ENCODE measurements around the gene VPS13C. TPM values are rescaled to one million over a fixed set of nuclear protein-coding genes. Genes with fewer than 3 reads are reported as not detected.

The VPS13C gene
- total and polyA plus RNA-seq, 2 donors (not counting 3 experiments of a cell fraction or from before 2014, with no cell fraction given), result 10.8 to 60.3 TPM

DNA sequence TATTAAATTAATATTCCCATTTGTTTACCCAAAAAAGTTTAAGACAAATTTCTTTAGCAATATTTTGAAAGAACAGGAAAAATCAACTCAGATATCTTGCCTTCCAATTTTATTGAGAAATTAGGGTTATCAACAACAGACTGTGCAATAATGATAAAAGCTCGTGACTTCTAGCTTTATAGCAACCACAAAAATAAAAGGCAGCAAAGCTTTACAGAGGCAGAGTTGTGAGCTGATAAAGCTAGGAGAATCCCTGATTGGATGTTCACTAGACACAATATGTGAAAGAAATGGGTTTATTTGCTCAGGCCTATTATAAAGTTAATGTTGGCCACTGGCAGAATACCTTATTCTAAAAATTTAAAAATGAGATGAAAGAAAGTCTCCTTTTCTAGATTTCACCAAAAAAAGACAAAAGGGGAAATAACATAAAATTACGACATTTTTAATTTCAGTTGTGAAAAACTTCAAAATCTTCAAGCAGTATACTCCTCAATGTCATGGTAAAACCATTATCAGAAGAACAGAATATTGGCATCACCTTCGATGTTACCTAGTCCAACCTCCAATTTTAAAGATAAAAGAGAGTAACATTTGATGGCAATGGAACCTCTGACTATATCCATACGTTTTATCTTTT is 2.8 kb downstream of the VPS13C start:
- no peak overlapping the region for H3K4me2 ChIP-seq (ENCODE audit: insufficient read depth, low read length)
- no peaks in the 10 kb centered on the region for H3K36me3 ChIP-seq (ENCODE audit: control insufficient read depth in 2 of 2, extremely low read depth in 1 of 2, insufficient read depth in 2 of 2, low read length in 2 of 2)
- no peaks in the 10 kb centered on the region for H4K20me1 ChIP-seq (replicated peaks; ENCODE audit: control insufficient read depth, extremely low read depth, insufficient read depth, low read length)
- H3K9me1 ChIP-seq (replicated peaks; ENCODE audit: control insufficient read depth, extremely low read depth, insufficient read depth, low read length), result no peaks in the 10 kb centered on the region
- POLR2A ChIA-PET, result no interaction called here
- H3K27ac ChIP-seq (ENCODE audit: insufficient read depth, low read depth, low read length), result no peak overlapping the region
- no peak overlapping the region for H2AFZ ChIP-seq (ENCODE audit: low read depth, low read length)
- FAIRE-seq, result no peak
- H3K9me3 ChIP-seq (replicated peaks; ENCODE audit: control insufficient read depth, insufficient read depth, low read length), result no peaks in the 10 kb centered on the region
- CTCF ChIA-PET, result no interaction called here
- H3K9ac ChIP-seq (replicated peaks; ENCODE audit: extremely low read depth, insufficient read depth, low read length), result no peak overlapping the region
- TF ChIP-seq GATA2 (IDR thresholded peaks at IDR 0.05; ENCODE audit: insufficient read depth, insufficient read length, low read depth, low read length), result no peak
- TF ChIP-seq JUN (IDR thresholded peaks at IDR 0.05; ENCODE audit: borderline replicate concordance, insufficient read depth, insufficient read length, low read depth), result no peak
- no peak for TF ChIP-seq FOS (IDR thresholded peaks at IDR 0.05; ENCODE audit: borderline replicate concordance, insufficient read depth, low read length)
- no peak for TF ChIP-seq POLR2A (IDR thresholded peaks at IDR 0.05; ENCODE audit: low read depth, low read length)
- TF ChIP-seq MYC (IDR thresholded peaks at IDR 0.05; ENCODE audit: low read depth, low read length), result no peak
- TF ChIP-seq, protein P1, sequence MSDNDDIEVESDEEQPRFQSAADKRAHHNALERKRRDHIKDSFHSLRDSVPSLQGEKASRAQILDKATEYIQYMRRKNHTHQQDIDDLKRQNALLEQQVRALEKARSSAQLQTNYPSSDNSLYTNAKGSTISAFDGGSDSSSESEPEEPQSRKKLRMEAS (IDR thresholded peaks at IDR 0.05; ENCODE audit: insufficient read depth, insufficient read length), result no peak
- TF ChIP-seq POLR2AphosphoS5 (IDR thresholded peaks at IDR 0.05; ENCODE audit: insufficient read depth, low read depth, low read length), result no peak
- no peak for TF ChIP-seq EZH2 (IDR thresholded peaks at IDR 0.05; ENCODE audit: borderline replicate concordance, low read depth, low read length, severe bottlenecking)
- TF ChIP-seq CTCF (IDR thresholded peaks at IDR 0.05; ENCODE audit: extremely low read depth in 1 of 2, insufficient read depth in 1 of 2, low read depth in 1 of 2, low read length in 2 of 2), result no peak
- peaks cover 51% of the 10 kb centered on the region for H3K79me2 ChIP-seq (ENCODE audit: control insufficient read depth, insufficient read depth, low read length)
- DNase-seq (ENCODE audit: low read depth, low spot score), result no peak
- dilution Hi-C loops (cut with MboI; ENCODE audit: extremely low pct_ligation_motif_present, low sequenced_read_pairs) (no loop called here), intact Hi-C loops (cut with micrococcal nuclease) (no loop called here)
- peaks cover 13% of the 10 kb centered on the region for H3K4me1 ChIP-seq (ENCODE audit: control insufficient read depth, extremely low read depth, insufficient read depth, low read length)
- no peaks in the 10 kb centered on the region for H3K27me3 ChIP-seq (ENCODE audit: control insufficient read depth in 2 of 2, insufficient read depth in 2 of 2, low read length in 2 of 2)
- BruUV-seq (replicated peaks), result no TSS peak
- no peak overlapping the region for H3K4me3 ChIP-seq (replicated peaks in 1 of 3; ENCODE audit: insufficient read depth in 1 of 3, low read depth in 1 of 3, low read length in 3 of 3)

Data from endothelial cell of umbilical vein (primary cell).